ENCODE data around the gene PLTP. TPM values are rescaled to one million over a fixed set of nuclear protein-coding genes. Genes with fewer than 3 reads are reported as not detected.
A peak's percentile ranks its signal among the peaks of the same experiment; 100 is the strongest.
"Not testable (repeated sequence)": the region's sequence is repeated elsewhere in the genome, so short reads cannot be mapped to it uniquely, and the experiment has no call there.

The PLTP gene
- polyA plus RNA-seq (2013, experiment 1 of 4) = 127 TPM
- polyA plus RNA-seq (2013, experiment 2 of 4) = 120 TPM
- 104 TPM for polyA plus RNA-seq (2013, experiment 3 of 4)
- 109 TPM for polyA plus RNA-seq (2013, experiment 4 of 4)

- WGBS, 2 experiments = 1% methylated on average over 58 of the region's 58 CpGs
- no peaks in the 10 kb centered on the region for H3K27me3 ChIP-seq (ENCODE audit: control insufficient read depth, insufficient read depth, low read length, poor library complexity, severe bottlenecking)
- H3K27ac ChIP-seq (ENCODE audit: insufficient read depth, low read depth, low read length, poor library complexity, severe bottlenecking) = peak within 1 kb of the TSS; percentile 96
These were observed at the start of gene PLTP for GRCh38 chr20:45911486-45912343. Gene PLTP (minus strand): TSS chr20:45912155. CDS start chr20:45911452, 703 bp downstream.

DNA sequence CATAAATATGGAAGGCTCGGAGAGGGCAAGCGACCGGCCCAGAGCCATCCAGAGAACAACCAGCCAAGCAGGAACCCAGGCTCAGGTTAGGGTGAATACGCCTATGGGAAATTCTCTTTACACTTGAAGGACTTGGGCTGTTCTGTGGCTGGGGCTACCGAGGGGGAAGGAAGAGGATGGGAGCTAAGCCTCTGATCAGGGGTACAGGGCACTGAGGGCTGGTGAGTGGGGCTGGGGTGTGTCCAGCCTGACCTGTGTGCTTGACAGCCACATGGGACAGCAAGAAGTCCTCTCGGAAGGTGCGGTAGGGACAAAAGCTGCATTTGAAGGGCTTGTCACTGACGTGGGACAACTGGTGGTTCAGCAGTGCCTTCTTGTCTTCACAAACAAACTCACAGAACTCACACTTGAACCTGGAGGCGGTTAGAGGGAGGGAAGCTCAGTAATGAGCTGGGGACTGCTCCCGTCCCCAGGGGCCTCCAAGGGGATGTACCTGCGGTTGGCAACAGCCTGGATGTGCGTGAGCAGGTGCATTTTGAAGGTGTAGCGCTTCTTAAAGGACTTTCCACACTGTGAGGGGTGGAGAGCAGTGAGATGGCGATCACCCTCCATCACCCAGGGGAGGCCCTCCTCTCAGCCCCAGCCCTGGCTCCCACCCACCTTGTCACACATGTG is 48.1 kb upstream of the PLTP start:
- 95 to 96% methylated on average over 14 of the region's 14 CpGs for WGBS, 2 experiments
- Histone ChIP-seq H3K36me3 (ENCODE audit: control insufficient read depth, insufficient read depth, low read length) (peaks cover 37% of the 10 kb centered on the region), H3K27ac (ENCODE audit: insufficient read depth, low read depth, low read length, poor library complexity, severe bottlenecking) (no peak overlapping the region)

More at GRCh38 chr20:45911486-45912343, at the start of gene PLTP:
- Histone ChIP-seq H3K9me3 (ENCODE audit: control insufficient read depth, low read length) (no peaks in the 10 kb centered on the region), H3K4me3 (ENCODE audit: insufficient read depth, low read depth, low read length) (peak within 1 kb of the TSS; percentile 69), H3K36me3 (ENCODE audit: control insufficient read depth, insufficient read depth, low read length) (peaks cover 17% of the 10 kb centered on the region), H3K4me1 (ENCODE audit: control insufficient read depth, insufficient read depth, low read length) (peaks cover 13% of the 10 kb centered on the region)

DNA sequence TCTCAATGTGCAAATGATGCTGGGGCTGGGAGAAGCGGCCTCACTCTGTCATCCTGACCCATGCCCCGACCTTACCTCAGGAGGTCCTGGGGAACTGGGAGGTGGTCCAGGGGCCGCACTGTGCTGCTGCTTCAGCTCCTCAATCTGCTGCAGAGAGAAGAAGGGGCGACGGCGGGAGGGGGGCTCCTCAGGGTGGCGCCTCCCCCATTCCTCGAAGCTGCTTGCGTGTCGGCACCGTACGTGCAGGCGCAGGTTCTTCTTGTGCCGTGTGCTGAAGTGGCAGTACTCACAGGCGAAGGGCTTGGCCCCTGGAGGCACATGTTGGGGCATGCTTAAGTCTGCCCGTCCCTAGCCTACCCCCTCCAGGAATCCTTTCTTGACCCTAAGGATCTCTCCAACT is 47.2 kb upstream of the PLTP start:
- H3K36me3 ChIP-seq (ENCODE audit: control insufficient read depth, insufficient read depth, low read length) = peaks cover 35% of the 10 kb centered on the region
- no peak overlapping the region for H3K4me3 ChIP-seq (ENCODE audit: insufficient read depth, low read depth, low read length)
- H3K27me3 ChIP-seq (ENCODE audit: control insufficient read depth, insufficient read depth, low read length, poor library complexity, severe bottlenecking) = no peaks in the 10 kb centered on the region
- H3K4me1 ChIP-seq (ENCODE audit: control insufficient read depth, insufficient read depth, low read length) = no peaks in the 10 kb centered on the region
- no peaks in the 10 kb centered on the region for H3K9me3 ChIP-seq (ENCODE audit: control insufficient read depth, low read length)
- no peak overlapping the region for H3K27ac ChIP-seq (ENCODE audit: insufficient read depth, low read depth, low read length, poor library complexity, severe bottlenecking)
- WGBS, 2 experiments = 90 to 91% methylated on average over 16 of the region's 16 CpGs

More for the DNA sequence above, 48.1 kb upstream of the PLTP start:
- Histone ChIP-seq H3K4me1 (ENCODE audit: control insufficient read depth, insufficient read depth, low read length) (no peaks in the 10 kb centered on the region), H3K9me3 (ENCODE audit: control insufficient read depth, low read length) (no peaks in the 10 kb centered on the region), H3K27me3 (ENCODE audit: control insufficient read depth, insufficient read depth, low read length, poor library complexity, severe bottlenecking) (no peaks in the 10 kb centered on the region), H3K4me3 (ENCODE audit: insufficient read depth, low read depth, low read length) (no peak overlapping the region)

GRCh38 chr20:45958593-45958992 is 46.6 kb upstream of the PLTP start:
- Histone ChIP-seq H3K27ac (ENCODE audit: insufficient read depth, low read depth, low read length, poor library complexity, severe bottlenecking) (no peak overlapping the region), H3K4me1 (ENCODE audit: control insufficient read depth, insufficient read depth, low read length) (no peaks in the 10 kb centered on the region), H3K9me3 (ENCODE audit: control insufficient read depth, low read length) (no peaks in the 10 kb centered on the region), H3K36me3 (ENCODE audit: control insufficient read depth, insufficient read depth, low read length) (peaks cover 31% of the 10 kb centered on the region), H3K4me3 (ENCODE audit: insufficient read depth, low read depth, low read length) (no peak overlapping the region), H3K27me3 (ENCODE audit: control insufficient read depth, insufficient read depth, low read length, poor library complexity, severe bottlenecking) (no peaks in the 10 kb centered on the region)
- 91 to 95% methylated on average over 3 to 4 of the region's 4 CpGs for WGBS, 2 experiments

DNA sequence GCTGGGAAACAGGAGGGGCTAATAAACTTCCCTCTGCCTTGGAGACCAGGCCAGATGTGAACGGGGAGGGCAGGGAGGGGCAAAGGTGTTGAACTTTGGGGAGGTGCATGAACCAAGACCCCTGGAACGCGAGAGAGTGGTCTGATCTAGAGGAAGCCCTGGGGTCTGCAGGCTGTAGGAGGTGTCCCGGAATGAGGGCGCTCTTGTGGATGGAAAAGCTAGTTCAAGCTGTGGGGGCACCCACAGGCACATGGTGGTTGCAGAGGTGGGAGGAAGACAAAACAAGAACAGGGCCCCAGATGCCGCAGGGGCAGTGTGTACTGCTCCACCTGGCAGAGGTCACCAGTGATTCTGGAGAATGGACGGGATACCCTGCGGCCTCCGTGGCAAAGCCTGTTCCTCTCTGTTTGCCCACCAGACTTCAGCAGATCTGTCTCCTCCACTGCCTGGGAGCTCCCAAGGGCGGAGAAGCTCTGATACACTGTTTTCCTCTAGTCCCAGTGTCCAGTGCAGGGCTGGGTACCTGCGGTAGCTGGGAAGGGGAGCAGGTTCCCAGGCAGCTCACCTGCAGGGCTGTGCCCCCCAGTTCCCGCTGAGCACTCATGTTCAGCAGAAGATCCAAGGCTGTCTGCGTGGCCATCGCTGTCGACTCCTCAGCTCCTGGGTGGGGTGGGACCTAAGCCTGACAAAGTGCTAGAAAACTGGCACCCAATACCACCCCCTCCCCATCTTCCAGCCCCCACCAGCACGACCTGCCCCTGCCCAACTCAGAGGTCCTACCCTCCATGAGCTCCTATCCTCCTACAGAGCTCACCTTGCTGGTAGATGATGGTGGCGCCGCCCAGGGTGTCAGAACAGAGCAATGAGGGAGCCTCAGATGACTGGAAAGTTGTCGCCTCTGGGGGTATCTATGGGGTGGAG is 45.3 kb upstream of the PLTP start:
- Histone ChIP-seq H3K4me3 (ENCODE audit: insufficient read depth, low read depth, low read length) (no peak overlapping the region), H3K4me1 (ENCODE audit: control insufficient read depth, insufficient read depth, low read length) (no peaks in the 10 kb centered on the region), H3K36me3 (ENCODE audit: control insufficient read depth, insufficient read depth, low read length) (peaks cover 30% of the 10 kb centered on the region), H3K9me3 (ENCODE audit: control insufficient read depth, low read length) (no peaks in the 10 kb centered on the region), H3K27me3 (ENCODE audit: control insufficient read depth, insufficient read depth, low read length, poor library complexity, severe bottlenecking) (no peaks in the 10 kb centered on the region), H3K27ac (ENCODE audit: insufficient read depth, low read depth, low read length, poor library complexity, severe bottlenecking) (no peak overlapping the region)
- 94 to 96% methylated on average over 19 of the region's 19 CpGs for WGBS, 2 experiments

- not testable (repeated sequence) for H3K27me3 ChIP-seq (ENCODE audit: control insufficient read depth, insufficient read depth, low read length, poor library complexity, severe bottlenecking); H3K27ac ChIP-seq (ENCODE audit: insufficient read depth, low read depth, low read length, poor library complexity, severe bottlenecking); H3K9me3 ChIP-seq (ENCODE audit: control insufficient read depth, low read length); H3K4me3 ChIP-seq (ENCODE audit: insufficient read depth, low read depth, low read length); H3K4me1 ChIP-seq (ENCODE audit: control insufficient read depth, insufficient read depth, low read length)
- 95 to 96% methylated on average over 8 to 10 of the region's 10 CpGs for WGBS, 2 experiments
- H3K36me3 ChIP-seq (ENCODE audit: control insufficient read depth, insufficient read depth, low read length) = peaks cover 40% of the 10 kb centered on the region
These were observed 44.4 kb upstream of the PLTP start for GRCh38 chr20:45956326-45956725.

GRCh38 chr20:45953672-45954071 is 41.7 kb upstream of the PLTP start:
- Histone ChIP-seq H3K9me3 (ENCODE audit: control insufficient read depth, low read length) (no peaks in the 10 kb centered on the region), H3K27me3 (ENCODE audit: control insufficient read depth, insufficient read depth, low read length, poor library complexity, severe bottlenecking) (no peaks in the 10 kb centered on the region), H3K4me1 (ENCODE audit: control insufficient read depth, insufficient read depth, low read length) (no peaks in the 10 kb centered on the region), H3K4me3 (ENCODE audit: insufficient read depth, low read depth, low read length) (no peak overlapping the region), H3K36me3 (ENCODE audit: control insufficient read depth, insufficient read depth, low read length) (peaks cover 43% of the 10 kb centered on the region), H3K27ac (ENCODE audit: insufficient read depth, low read depth, low read length, poor library complexity, severe bottlenecking) (no peak overlapping the region)
- 90 to 92% methylated on average over 9 of the region's 9 CpGs for WGBS, 2 experiments

GRCh38 chr20:45952861-45953260 is 40.9 kb upstream of the PLTP start:
- Histone ChIP-seq H3K27ac (ENCODE audit: insufficient read depth, low read depth, low read length, poor library complexity, severe bottlenecking) (no peak overlapping the region), H3K36me3 (ENCODE audit: control insufficient read depth, insufficient read depth, low read length) (peaks cover 40% of the 10 kb centered on the region), H3K27me3 (ENCODE audit: control insufficient read depth, insufficient read depth, low read length, poor library complexity, severe bottlenecking) (no peaks in the 10 kb centered on the region), H3K4me3 (ENCODE audit: insufficient read depth, low read depth, low read length) (no peak overlapping the region), H3K4me1 (ENCODE audit: control insufficient read depth, insufficient read depth, low read length) (no peaks in the 10 kb centered on the region), H3K9me3 (ENCODE audit: control insufficient read depth, low read length) (no peaks in the 10 kb centered on the region)
- WGBS, 2 experiments = 94 to 96% methylated on average over 5 of the region's 5 CpGs

DNA sequence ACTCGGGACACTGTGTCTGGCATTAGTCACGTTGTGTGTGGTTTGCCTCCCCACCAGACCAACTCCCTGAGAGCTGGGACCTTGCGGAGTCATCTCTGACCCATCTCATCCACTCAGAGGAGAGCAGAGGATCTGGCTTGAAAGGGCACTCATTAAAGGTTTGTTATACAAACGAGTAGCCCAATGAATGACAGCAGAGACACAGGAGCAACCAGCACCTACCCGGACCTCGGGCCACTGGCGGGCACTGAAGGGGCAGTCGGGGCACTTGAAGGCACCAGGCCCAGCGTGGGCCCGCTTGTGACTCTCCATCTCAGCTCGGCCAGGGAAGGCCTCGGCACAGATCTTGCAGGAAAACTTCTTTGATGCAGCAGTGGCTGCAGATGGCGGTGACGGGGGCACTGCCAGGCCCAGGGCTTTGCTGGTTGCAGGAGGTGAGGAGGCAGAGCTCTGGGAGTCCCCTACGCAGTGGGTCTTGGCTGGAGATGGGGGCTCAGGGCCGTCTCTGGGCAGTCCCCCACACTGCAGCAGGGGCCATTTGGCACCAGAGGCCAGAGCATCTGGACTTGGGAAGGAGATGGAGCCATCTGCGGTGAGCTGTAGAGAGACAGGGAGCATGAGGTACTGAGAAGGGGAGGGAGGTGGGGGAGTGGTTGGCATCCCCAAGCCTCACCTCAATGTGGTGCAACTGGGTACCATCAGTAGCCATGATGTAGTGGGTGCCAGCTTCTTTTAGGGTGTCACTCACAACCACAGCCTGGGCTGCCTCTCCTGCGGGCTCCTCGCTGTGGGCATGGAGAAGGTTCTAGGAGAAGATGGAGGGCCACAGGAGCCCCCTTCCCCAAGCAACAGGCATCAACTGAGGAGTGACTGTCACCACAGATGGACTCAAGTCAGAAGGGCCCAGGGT is 40.2 kb upstream of the PLTP start:
- H3K4me1 ChIP-seq (ENCODE audit: control insufficient read depth, insufficient read depth, low read length) = no peaks in the 10 kb centered on the region
- WGBS, 2 experiments = 92 to 95% methylated on average over 19 of the region's 19 CpGs
- H3K27ac ChIP-seq (ENCODE audit: insufficient read depth, low read depth, low read length, poor library complexity, severe bottlenecking) = no peak overlapping the region
- no peak overlapping the region for H3K4me3 ChIP-seq (ENCODE audit: insufficient read depth, low read depth, low read length)
- H3K36me3 ChIP-seq (ENCODE audit: control insufficient read depth, insufficient read depth, low read length) = peaks cover 44% of the 10 kb centered on the region
- H3K27me3 ChIP-seq (ENCODE audit: control insufficient read depth, insufficient read depth, low read length, poor library complexity, severe bottlenecking) = no peaks in the 10 kb centered on the region
- no peaks in the 10 kb centered on the region for H3K9me3 ChIP-seq (ENCODE audit: control insufficient read depth, low read length)

Data from ectodermal cell (in vitro differentiated cells).